CD4-positive, alpha-beta T cell treated with Interleukin-21 for 1 hour (primary cell): ENCODE data around the gene SLC34A1.
"Not testable (repeated sequence)": the region's sequence is repeated elsewhere in the genome, so short reads cannot be mapped to it uniquely, and the experiment has no call there.

ENCODE experiments used
- DNase-seq: peaks from one replicate; pipeline ENCODE4 v3.0.0-alpha.2; 2020

SLC34A1 gene

GRCh38 chr5:177369645-177370440 is 14.4 kb upstream of the SLC34A1 start:
- no peak for DNase-seq

- peak; percentile 80 for DNase-seq
Observed at GRCh38 chr5:177370488-177371119, 13.6 kb upstream of the SLC34A1 start.

- no peak for DNase-seq
Observed at GRCh38 chr5:177371120-177372033, 12.9 kb upstream of the SLC34A1 start.

GRCh38 chr5:177372034-177372896 is 12.0 kb upstream of the SLC34A1 start:
- DNase-seq, result peak; percentile 40

- peak; percentile 30 for DNase-seq
Observed at GRCh38 chr5:177372910-177373309, 11.3 kb upstream of the SLC34A1 start.

DNA sequence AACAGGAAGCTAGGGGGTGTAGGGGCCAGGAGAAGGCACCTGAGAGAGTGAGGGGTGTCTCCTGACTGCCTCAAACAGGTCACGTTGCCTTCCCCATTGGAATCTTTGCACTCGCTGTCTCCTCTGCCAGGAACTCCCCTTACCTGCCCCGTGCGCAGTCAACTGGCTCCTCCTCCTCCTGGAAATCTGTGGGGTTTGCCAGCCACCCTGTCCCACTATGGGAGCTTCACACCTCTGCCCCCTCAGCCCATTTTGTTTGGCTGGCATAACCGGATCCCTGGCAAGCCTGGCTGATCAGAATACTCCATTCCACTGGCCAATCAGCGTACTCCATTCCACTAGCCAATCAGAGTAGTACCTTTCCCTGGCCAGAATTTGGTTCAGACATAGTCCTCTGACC is 10.4 kb upstream of the SLC34A1 start:
- DNase-seq, result no peak

DNA sequence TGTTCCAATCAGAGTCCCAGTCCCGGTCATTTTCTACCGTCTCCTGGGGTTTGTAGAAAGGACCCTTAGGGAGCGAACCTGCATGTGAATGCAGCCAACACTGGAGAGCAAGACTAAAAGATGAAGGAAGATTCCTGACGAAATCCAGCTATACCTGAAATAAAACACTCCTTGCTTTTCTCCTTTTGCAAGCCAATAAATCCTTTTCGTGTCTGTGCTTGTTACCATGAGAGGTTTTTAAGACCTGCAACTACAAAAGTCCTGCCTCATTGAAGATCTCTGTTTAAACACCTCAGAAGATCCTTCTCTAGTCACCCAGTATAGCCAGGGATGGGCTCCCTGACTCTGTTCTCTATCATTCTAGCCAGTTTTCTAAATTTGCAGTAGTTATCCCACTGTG is 10.0 kb upstream of the SLC34A1 start:
- DNase-seq, result no peak

- DNase-seq, result not testable (repeated sequence)
Observed at GRCh38 chr5:177375516-177375915, 8.7 kb upstream of the SLC34A1 start.

- no peak for DNase-seq
Observed at GRCh38 chr5:177376107-177376506, 8.1 kb upstream of the SLC34A1 start.

DNA sequence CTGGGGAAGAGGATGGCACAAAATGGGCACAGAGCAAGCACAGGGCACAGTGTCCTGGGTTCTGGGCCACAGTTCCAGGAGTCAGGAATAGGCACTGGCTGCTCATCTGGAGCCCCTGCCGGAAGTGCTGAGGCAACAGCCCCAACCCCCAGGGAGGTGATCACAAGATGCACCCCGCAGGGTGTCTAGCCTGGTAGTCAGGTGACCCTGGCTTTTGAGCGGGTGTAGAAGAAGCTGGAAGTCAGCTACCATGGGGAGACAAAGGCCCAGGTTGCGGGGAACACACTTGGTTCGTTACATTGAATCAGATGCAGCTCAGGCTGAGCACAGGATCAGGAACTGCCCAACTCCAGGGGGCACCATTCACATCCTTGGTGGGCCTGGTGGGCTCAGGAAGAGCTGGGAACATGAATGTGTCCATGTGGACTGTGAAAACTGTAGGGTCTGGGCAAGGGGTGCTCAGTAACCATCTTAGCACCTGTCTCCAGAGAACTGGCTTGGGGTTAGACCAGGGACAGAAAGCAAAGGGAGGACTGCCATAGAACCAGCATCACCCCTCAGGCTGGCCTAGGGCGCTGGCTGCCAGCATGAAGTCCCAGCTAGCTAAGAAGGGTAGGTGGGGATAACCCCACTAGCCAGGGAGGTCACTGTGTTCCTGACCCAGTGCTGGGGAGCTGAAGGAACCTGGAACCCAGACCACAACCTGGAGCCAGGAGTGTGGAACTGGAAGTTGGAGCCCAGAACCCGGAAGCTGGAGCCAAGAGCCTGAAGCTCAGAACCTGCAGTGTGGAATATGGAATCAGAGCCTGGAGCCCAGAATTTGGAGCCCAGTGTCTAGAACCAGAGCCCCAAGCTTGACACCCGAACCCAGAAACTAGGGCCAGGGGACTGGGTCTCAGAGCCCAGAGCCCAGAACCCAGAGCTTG is 6.1 kb upstream of the SLC34A1 start:
- no peak for DNase-seq

- DNase-seq, result no peak
Observed at GRCh38 chr5:177378884-177379883, 5.0 kb upstream of the SLC34A1 start.

GRCh38 chr5:177380805-177381126 is 3.5 kb upstream of the SLC34A1 start:
- DNase-seq, result no peak

DNA sequence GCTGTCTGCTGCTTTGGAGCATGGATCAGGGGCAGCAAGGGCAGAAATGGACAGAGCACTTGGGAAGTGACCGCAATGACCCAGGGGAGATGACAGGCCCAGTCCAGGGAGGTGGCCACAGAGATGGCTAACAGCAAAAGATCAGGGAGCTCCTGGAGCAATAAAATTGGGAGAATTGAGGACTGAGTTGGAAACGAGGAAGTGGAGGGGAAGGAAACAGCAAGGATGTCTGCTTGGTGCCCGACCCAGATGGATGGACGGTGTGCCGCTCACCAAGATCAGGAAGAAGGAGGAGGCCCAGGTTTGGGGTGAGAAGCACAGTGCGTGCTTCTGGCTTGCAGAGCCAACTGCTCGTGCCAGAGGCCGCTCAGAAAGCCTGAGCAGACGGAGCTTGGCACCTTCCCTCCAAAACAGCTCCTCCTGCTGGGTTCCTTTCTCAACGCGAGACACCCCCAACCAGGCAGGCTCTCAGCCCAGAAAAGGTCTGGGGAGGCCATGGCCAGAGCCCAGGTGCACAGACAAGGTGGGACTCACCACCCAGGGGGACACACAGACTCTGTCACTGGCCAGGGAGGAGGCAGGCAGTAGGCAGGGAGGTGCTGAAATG is 1.7 kb upstream of the SLC34A1 start:
- DNase-seq, result no peak

DNA sequence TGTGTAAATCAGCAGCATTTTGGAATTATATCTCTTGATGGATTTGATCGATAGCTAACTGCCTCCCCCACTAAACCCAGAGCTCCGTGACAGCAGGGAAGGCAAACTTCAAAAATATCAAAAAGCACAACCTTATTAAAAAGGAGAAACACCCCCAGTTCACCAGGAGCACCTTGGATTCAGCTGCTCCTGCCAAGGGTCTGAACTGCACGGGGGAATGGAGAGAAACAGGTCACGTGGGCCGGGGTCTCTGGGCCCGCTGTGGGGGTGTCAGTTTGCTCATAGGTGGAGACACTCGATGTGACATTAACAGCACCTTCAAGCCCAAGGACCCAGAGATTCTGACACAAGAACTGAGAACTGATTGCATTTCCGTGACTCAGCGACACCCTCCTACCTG is 1.1 kb upstream of the SLC34A1 start:
- DNase-seq, result no peak

GRCh38 chr5:177385720-177386119 is 1.5 kb downstream of the SLC34A1 start:
- no peak for DNase-seq

GRCh38 chr5:177386542-177386941 is 2.3 kb downstream of the SLC34A1 start:
- no peak for DNase-seq

GRCh38 chr5:177387405-177387804 is 3.2 kb downstream of the SLC34A1 start:
- no peak for DNase-seq

GRCh38 chr5:177388521-177389052 is 4.4 kb downstream of the SLC34A1 start:
- DNase-seq, result no peak
